Glomerular visceral epithelial cell (primary cell): ENCODE measurements around the gene MYL12A.

ENCODE experiments used
- DNase-seq: peaks from one replicate; pipeline ENCODE4 v3.0.0-alpha.2; 2016; ENCODE audit errors: extremely low spot score

MYL12A gene

GRCh38 chr18:3283253-3283863 lies 35.8 kb downstream of the MYL12A start:
- no peak for DNase-seq

- no peak for DNase-seq
These were observed 36.3 kb downstream of the MYL12A start for GRCh38 chr18:3283908-3284307.

GRCh38 chr18:3284501-3284900 lies 36.9 kb downstream of the MYL12A start:
- DNase-seq: no peak

- DNase-seq: no peak
These were observed 38.6 kb downstream of the MYL12A start for GRCh38 chr18:3286159-3286558.

GRCh38 chr18:3293196-3293951 lies 45.8 kb downstream of the MYL12A start:
- no peak for DNase-seq

- DNase-seq: peak; percentile 57
These were observed 47.0 kb downstream of the MYL12A start for GRCh38 chr18:3294435-3295080.

GRCh38 chr18:3297025-3297984 lies 49.7 kb downstream of the MYL12A start:
- peak; percentile 98 for DNase-seq

- DNase-seq: no peak
These were observed 57.2 kb downstream of the MYL12A start for GRCh38 chr18:3304832-3305231.

GRCh38 chr18:3305354-3305762 lies 57.8 kb downstream of the MYL12A start:
- DNase-seq: peak; percentile 82
